NCI-H2196 treated with DMSO at 0.1 percent for 48 hours (cell line): ENCODE results near the gene CENATAC.
"Not testable (repeated sequence)": the region's sequence is repeated elsewhere in the genome, so short reads cannot be mapped to it uniquely, and the experiment has no call there.

Experiments used
- DNase-seq: peaks from one replicate; lab custom pipeline; 2025; ENCODE audit not compliant: unreplicated experiment; lab: John Stamatoyannopoulos, UW

CENATAC gene

DNA sequence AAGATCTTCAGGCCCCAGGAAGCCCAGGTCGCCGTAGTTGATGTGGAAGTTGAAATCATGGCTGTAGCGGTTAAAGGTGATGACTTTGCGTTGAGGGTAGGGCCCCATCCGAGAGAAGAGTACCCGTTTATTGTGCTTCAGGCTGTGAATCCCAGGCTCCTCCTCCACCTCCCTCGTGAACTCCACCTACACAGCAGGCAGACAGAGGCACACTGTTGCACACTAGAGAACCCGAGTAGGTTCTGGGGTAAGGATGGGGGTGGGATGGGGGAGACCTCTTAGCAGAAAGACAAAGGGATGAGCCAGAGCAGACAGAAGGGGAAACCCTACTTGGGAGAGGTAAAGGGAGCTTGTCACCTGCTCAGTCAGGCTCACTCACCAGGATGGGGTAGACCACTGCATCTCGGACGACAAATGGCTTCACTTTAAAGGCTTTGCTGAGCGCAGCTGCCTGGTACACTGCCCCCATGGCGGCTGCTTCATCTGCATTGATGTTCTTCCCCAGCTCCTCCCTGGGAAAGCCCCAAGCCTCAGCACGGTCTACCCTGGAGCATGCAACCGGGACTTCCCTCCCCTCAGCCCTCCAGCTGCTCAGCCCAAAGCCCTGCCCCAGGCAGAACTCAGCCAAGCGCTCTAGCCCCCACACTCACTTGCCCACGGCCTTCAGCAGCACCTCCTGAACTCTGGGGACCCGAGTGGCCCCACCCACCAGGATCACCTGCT lies 53.7 kb downstream of the CENATAC start:
- DNase-seq, result no peak

GRCh38 chr11:119052163-119052814 lies 54.4 kb downstream of the CENATAC start:
- no peak for DNase-seq

DNA sequence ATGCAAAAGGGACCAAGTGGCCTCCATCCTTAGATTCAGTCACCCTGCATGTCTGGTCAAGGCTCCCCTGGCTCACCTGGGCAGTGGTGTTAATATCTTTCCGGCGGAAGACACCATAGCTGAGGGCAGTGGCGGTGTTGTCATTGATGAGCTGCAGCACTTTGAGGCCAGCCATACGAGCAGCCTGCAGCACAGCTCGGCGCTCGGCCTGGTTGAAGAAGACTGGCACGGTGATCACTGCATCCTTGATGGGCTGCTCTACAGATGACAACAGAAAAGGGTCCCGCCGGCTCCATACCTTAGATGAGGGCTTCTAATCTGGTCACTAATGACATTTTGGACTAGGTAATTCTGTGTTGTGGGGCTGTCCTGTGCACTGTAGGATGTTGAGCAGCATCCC lies 56.5 kb downstream of the CENATAC start:
- DNase-seq, result no peak

DNA sequence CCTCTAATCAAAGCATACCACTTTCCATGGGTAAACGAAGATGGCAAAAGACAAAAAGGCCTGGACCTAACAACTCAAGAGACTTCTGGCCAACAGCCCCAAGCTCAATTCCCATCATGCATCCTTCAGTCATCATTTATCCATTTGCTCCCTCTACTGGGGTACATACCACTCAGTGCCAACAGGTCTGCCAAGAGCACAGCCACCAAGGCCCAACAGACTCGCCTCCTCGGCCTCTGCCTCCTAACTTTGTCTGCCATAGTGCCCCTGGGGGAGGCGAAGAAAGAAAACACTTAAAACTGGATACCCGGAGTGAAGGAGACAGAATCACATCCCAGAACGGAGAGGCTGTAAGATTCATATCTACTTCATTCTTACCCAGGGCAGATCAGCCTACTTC lies 58.0 kb downstream of the CENATAC start:
- DNase-seq, result no peak

DNA sequence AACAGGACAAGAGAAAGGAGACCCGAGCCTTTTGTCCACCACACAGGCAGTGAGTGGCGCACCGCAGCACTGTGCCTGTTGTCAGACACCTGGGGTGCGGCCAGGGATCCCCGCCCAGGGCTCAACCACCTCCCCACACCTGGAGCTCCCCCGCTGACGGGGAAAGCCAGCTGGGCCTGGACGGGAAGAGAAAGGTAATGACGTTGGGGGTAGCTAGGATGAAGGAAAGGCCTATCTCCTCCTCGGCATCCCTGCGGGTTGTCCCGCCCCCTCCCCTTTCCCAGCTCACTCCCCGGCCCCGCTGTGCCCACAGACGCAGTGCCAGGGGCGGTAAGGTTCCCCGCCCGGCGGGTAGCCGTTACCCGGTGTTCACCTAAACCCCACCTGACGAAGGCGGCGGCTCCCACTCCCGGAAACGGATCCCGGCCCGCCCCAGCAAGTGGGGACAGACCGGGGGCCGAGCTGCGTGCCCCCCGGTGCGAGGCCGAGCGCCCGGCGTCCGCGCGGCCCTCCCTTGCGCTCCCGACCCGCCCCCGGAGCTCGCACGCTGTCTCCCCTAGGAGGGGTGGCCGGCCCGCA lies 58.6 kb downstream of the CENATAC start:
- DNase-seq, result no peak

DNA sequence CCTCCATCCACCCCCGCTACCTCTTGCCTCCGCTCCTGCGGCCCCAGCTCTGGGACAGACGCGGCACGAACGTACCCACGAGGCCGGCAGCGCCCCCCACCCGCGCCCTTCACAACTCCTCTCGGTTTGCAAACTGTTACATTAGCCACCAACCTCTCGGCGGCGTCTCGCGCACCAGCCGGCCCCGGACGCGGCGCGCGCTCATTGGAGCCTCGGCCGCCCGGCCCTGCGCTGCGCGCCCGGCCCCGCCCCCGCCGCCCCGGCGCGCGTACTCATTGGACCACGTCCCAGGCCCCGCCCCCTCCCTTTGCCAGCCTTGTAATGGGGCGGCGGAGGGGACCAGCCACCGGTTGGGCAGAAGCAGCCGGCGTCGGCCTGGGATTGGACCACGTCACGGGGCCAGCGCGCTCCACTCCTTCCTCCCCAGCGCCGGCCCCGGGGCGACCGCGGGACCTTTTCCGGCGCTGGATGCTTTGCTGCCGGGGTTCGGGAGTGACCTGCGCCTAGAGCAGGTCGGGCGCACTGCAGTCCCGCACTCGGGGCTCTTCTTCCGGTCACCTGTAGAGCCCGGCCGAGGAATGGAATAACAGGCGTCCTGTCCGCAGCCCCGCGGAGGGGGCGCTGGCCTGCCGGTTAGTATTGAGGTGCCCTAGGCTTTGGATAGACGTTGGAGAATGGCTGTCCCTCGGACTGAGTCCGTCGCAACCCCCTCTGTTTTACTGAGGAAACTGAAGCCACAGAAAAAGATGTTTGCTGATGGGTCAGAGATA lies 59.2 kb downstream of the CENATAC start, which contains the start of gene HYOU1:
Gene HYOU1 (minus strand): TSS at position 206 of the 770 bp plus-strand sequence. CDS start 1,045 bp downstream, outside the sequence.
- peak; percentile 95 for DNase-seq

- DNase-seq, result not testable (repeated sequence)
Observed at GRCh38 chr11:119059128-119059527, 61.2 kb downstream of the CENATAC start.

GRCh38 chr11:119061256-119061655 lies 63.3 kb downstream of the CENATAC start:
- no peak for DNase-seq

DNA sequence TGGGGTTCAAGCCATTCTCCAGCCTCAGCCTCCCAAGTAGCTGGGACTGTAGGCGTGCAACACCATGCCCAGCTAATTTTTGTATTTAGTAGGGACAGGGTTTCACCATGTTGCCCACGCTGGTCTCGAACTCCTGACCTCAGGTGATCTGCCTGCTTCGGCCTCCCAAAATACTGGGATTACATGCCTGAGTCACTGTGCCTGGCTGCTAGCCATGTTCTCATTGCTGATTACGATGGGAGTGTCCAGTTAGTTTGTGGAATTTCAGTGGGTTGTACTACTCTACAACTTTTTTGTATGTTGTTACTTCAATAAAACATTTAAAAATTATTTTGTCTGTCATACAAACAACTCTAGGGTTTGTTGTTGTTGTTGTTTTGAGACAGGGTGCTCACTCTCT lies 64.8 kb downstream of the CENATAC start:
- DNase-seq, result no peak

GRCh38 chr11:119065369-119065768 lies 67.4 kb downstream of the CENATAC start:
- no peak for DNase-seq
